B cell (primary cell): Measurements from ENCODE around the gene TSPAN14. TPM values are rescaled to one million over a fixed set of nuclear protein-coding genes. Genes with fewer than 3 reads are reported as not detected.

Experiments
- ATAC-seq: fragments of 200-7000 bp; cut with Tn5 transposase; one replicate; pipeline ENCODE4 v1.10.0; 2021; ENCODE audit warnings: low read depth, mild to moderate bottlenecking, moderate number of reproducible peaks, moderate library complexity
- CTCF ChIA-PET: fragments of 350-600 bp; sonication (Branson Sonifier 250); formaldehyde crosslinking; loops from one replicate; lab custom pipeline; 2021; ENCODE audit warnings: antibody characterized with exemption, inconsistent platforms; lab: Charles Lee
- POLR2A ChIA-PET: fragments of 350-600 bp; sonication (Branson Sonifier 250); formaldehyde crosslinking; loops from one replicate; lab custom pipeline; 2021; ENCODE audit warnings: antibody characterized with exemption; lab: Charles Lee
- DNase-seq: peaks from one replicate; pipeline ENCODE4 v3.0.0; 2013
- H2AFZ ChIP-seq: 2 replicates; pipeline ENCODE4 v1.6.1; 2012; ENCODE audit warnings: mild to moderate bottlenecking, low read depth, low read length; ENCODE audit not compliant: insufficient read depth, poor library complexity, severe bottlenecking
- H3K27ac ChIP-seq, 2 donors: 1 replicate in 1 of 2; 2 replicates in 1 of 2; pipeline ENCODE4 v1.5.1; 2012 to 2013; ENCODE audit warnings: low read length in 2 of 2, mild to moderate bottlenecking in 2 of 2, moderate library complexity in 1 of 2
- H3K27me3 ChIP-seq, 4 experiments: fragments of 200-600 bp in 1 of 4; sonication (generic) in 1 of 4; replicated peaks in 1 of 4; 1 replicate in 2 of 4; 2 replicates in 2 of 4; pipeline versions ENCODE4 v1.6.1 to v1.7.0; 2013 to 2016; ENCODE audit warnings: low read length in 3 of 4, mild to moderate bottlenecking in 2 of 4, mixed read lengths in 1 of 4, moderate library complexity in 1 of 4; ENCODE audit not compliant: insufficient read depth in 4 of 4, control insufficient read depth in 3 of 4; ENCODE audit errors: control extremely low read depth in 1 of 4
- H3K36me3 ChIP-seq, 2 experiments: replicated peaks in 1 of 2; 1 replicate in 1 of 2; 2 replicates in 1 of 2; pipeline versions ENCODE4 v1.6.1 to v1.7.1; 2013; ENCODE audit warnings: low read length in 1 of 2; ENCODE audit not compliant: insufficient read depth in 2 of 2, control insufficient read depth in 1 of 2; ENCODE audit errors: control extremely low read depth in 1 of 2, extremely low read depth in 1 of 2
- H3K4me1 ChIP-seq, 2 donors: fragments of 200-600 bp in 1 of 2; sonication (generic) in 1 of 2; 1 replicate in 1 of 2; 2 replicates in 1 of 2; pipeline versions ENCODE4 v1.5.1 to v1.6.1; 2013 to 2017; ENCODE audit warnings: low read length in 2 of 2; ENCODE audit not compliant: control insufficient read depth in 2 of 2, insufficient read depth in 2 of 2
- H3K4me2 ChIP-seq: replicated peaks from 2 replicates; pipeline ENCODE3; 2012; ENCODE audit warnings: mild to moderate bottlenecking, low read depth, low read length; ENCODE audit not compliant: poor library complexity, severe bottlenecking
- H3K4me3 ChIP-seq, 5 experiments: fragments of 200-600 bp in 1 of 5; sonication (generic) in 1 of 5; 1 replicate in 3 of 5; 2 replicates in 2 of 5; pipeline versions ENCODE4 v1.5.1 to v1.7.0; 2011 to 2016; ENCODE audit warnings: low read length in 4 of 5, mild to moderate bottlenecking in 4 of 5, low read depth in 2 of 5, control low read depth in 1 of 5, moderate library complexity in 1 of 5; ENCODE audit not compliant: insufficient read depth in 1 of 5; ENCODE audit errors: control extremely low read depth in 1 of 5, extremely low read depth in 1 of 5
- H3K79me2 ChIP-seq: fragments of 200-600 bp; sonication (generic); one replicate; pipeline ENCODE4 v1.6.0; 2016; ENCODE audit warnings: low read length; ENCODE audit not compliant: control insufficient read depth, insufficient read depth
- H3K9ac ChIP-seq: fragments of 200-600 bp; sonication (generic); 2 replicates; pipeline ENCODE4 v1.6.1; 2017; ENCODE audit warnings: mild to moderate bottlenecking, low read length, moderate library complexity
- H3K9me3 ChIP-seq, 3 donors: one replicate each; pipeline versions ENCODE4 v1.6.1 to v1.7.1; 2013; ENCODE audit warnings: low read length in 2 of 3; ENCODE audit not compliant: control insufficient read depth in 2 of 3, insufficient read depth in 1 of 3; ENCODE audit errors: control extremely low read depth in 1 of 3
- H4K20me1 ChIP-seq: 2 replicates; pipeline ENCODE4 v1.6.0; 2012; ENCODE audit warnings: mild to moderate bottlenecking, low read length; ENCODE audit not compliant: insufficient read depth, control insufficient read depth, poor library complexity, severe bottlenecking
- H3K27ac Mint-ChIP-seq: one replicate; pipeline ENCODE4 v1.8.0; 2021; ENCODE audit warnings: mixed read lengths
- H3K27me3 Mint-ChIP-seq: one replicate; pipeline ENCODE4 v1.8.0; 2021; ENCODE audit warnings: mixed read lengths
- H3K4me1 Mint-ChIP-seq: one replicate; pipeline ENCODE4 v1.8.0; 2021; ENCODE audit warnings: mixed read lengths
- H3K4me3 Mint-ChIP-seq: one replicate; pipeline ENCODE4 v1.8.0; 2021; ENCODE audit warnings: mixed read lengths
- H3K9me3 Mint-ChIP-seq: one replicate; pipeline ENCODE4 v1.8.0; 2022; ENCODE audit warnings: mixed read lengths; ENCODE audit not compliant: insufficient read depth
- CTCF ChIP-seq: fragments of 200-600 bp; IDR thresholded peaks from one replicate; pipeline ENCODE4 v1.8.0; 2022; ENCODE audit warnings: antibody characterized with exemption, mild to moderate bottlenecking
- EZH2 ChIP-seq: IDR thresholded peaks from 2 replicates; pipeline ENCODE4 v1.6.1; 2012; ENCODE audit warnings: borderline replicate concordance, low read depth, mild to moderate bottlenecking, moderate library complexity, low read length; ENCODE audit not compliant: insufficient read depth, poor library complexity, severe bottlenecking
- WGBS: methylation state at CpG from one replicate; pipeline ENCODE4 v1.1.5; 2013; ENCODE audit warnings: missing lambda C conversion rate; ENCODE audit not compliant: insufficient coverage; 5-methylcytosine and 5-hydroxymethylcytosine counted together
- intact Hi-C: fragments of 100-400 bp; cut with micrococcal nuclease; formaldehyde crosslinking; loops from one replicate; pipeline ENCODE4 v1.10.0; 2022
- polyA plus RNA-seq: library from polyadenylated mRNA; depleted of rRNA; stranded (reverse); fragments of >200 nt; gene quantifications from 2 replicates; pipeline ENCODE4 v1.2.3, GENCODE V29; 2012
- total RNA-seq, 2 donors: library from RNA; stranded (reverse); fragments of 120-200 nt in 1 of 2; gene quantifications; 1 replicate in 1 of 2; 2 replicates in 1 of 2; pipeline versions ENCODE4 v1.2.3 to v1.2.4, GENCODE V29; 2013 to 2022

TSPAN14 gene
- total and polyA plus RNA-seq, 2 donors (not counting 1 experiment from before 2014, with no cell fraction given) = 27.8 to 55.3 TPM

GRCh38 chr10:80581469-80581835 lies 127.3 kb downstream of the TSPAN14 start:
- Mint-ChIP-seq H3K4me3 (no peak overlapping the region), H3K27ac (no peak overlapping the region), H3K27me3 (no peaks in the 10 kb centered on the region), H3K9me3 (no peaks in the 10 kb centered on the region), H3K4me1 (peaks cover 18% of the 10 kb centered on the region)
- Histone ChIP-seq H3K36me3 (no peaks in the 10 kb centered on the region), H3K4me3 (no peak overlapping the region), H3K9me3 (peaks cover 0 to 2% (median 0%) of the 10 kb centered on the region in 3 donors), H2AFZ (no peak overlapping the region), H3K79me2 (no peaks in the 10 kb centered on the region), H3K4me2 (no peak overlapping the region), H3K9ac (no peak overlapping the region), H3K27me3 (no peaks in the 10 kb centered on the region), H4K20me1 (no peaks in the 10 kb centered on the region), H3K27ac (no peak overlapping the region), H3K4me1 (peaks cover 10 to 23% of the 10 kb centered on the region in 2 donors)
- TF ChIP-seq CTCF (no peak), EZH2 (no peak)
- POLR2A ChIA-PET = no interaction called here
- ATAC-seq (no peak), DNase-seq (no peak)
- intact Hi-C loops = no loop called here
- WGBS = 95% methylated on average over 5 of the region's 5 CpGs
- CTCF ChIA-PET = interaction anchor here (0.7 kb wide), 1 partner anchor 199 kb away, joined by 3 read pairs; no protein-coding TSS in a partner anchor

GRCh38 chr10:80582286-80582960 lies 128.3 kb downstream of the TSPAN14 start:
- ATAC-seq = no peak
- no peaks in the 10 kb centered on the region for H3K36me3 ChIP-seq
- H2AFZ ChIP-seq = no peak overlapping the region

More at GRCh38 chr10:80582286-80582960, 128.3 kb downstream of the TSPAN14 start:
- Mint-ChIP-seq H3K27me3 (no peaks in the 10 kb centered on the region), H3K9me3 (no peaks in the 10 kb centered on the region), H3K4me3 (no peak overlapping the region), H3K4me1 (peaks cover 18% of the 10 kb centered on the region), H3K27ac (no peak overlapping the region)
- Histone ChIP-seq H3K9ac (no peak overlapping the region), H3K27me3 (no peaks in the 10 kb centered on the region), H3K4me1 (peaks cover 10 to 23% of the 10 kb centered on the region in 2 donors), H3K4me2 (no peak overlapping the region), H3K9me3 (peaks cover 0 to 2% (median 0%) of the 10 kb centered on the region in 3 donors), H3K4me3 (no peak overlapping the region), H3K27ac (no peak overlapping the region), H3K79me2 (no peaks in the 10 kb centered on the region), H4K20me1 (no peaks in the 10 kb centered on the region)
- ChIA-PET POLR2A (no interaction called here), CTCF (no interaction called here)
- intact Hi-C loops = no loop called here
- WGBS = 100% methylated on average over 1 of the region's 3 CpGs
- TF ChIP-seq CTCF (no peak), EZH2 (no peak)
- DNase-seq = no peak
